Mesenchymal stem cell (in vitro differentiated cells and primary cell): ENCODE results near the gene P4HB.

ENCODE experiments used
- DNase-seq: peaks from one replicate; pipeline ENCODE4 v3.0.0-alpha.2; 2013
- H2AFZ ChIP-seq: one replicate; pipeline ENCODE4 v1.6.1; 2013; ENCODE audit warnings: low read depth, mild to moderate bottlenecking, control low read depth, inconsistent platforms, low read length, moderate library complexity
- H2AK5ac ChIP-seq: 2 replicates; pipeline ENCODE4 v1.6.1; 2013; ENCODE audit warnings: low read length, moderate library complexity, mild to moderate bottlenecking, inconsistent platforms; ENCODE audit not compliant: severe bottlenecking
- H2BK120ac ChIP-seq: one replicate; pipeline ENCODE4 v1.6.1; 2013; ENCODE audit warnings: low read depth, mild to moderate bottlenecking, inconsistent platforms, low read length, moderate library complexity
- H2BK12ac ChIP-seq, 2 experiments: one replicate each; pipeline ENCODE4 v1.6.1; 2013; ENCODE audit warnings: inconsistent platforms in 2 of 2, low read length in 2 of 2, mild to moderate bottlenecking in 2 of 2, moderate library complexity in 2 of 2, control low read depth in 1 of 2
- H2BK15ac ChIP-seq: one replicate; pipeline ENCODE4 v1.6.1; 2013; ENCODE audit warnings: mild to moderate bottlenecking, low read depth, inconsistent platforms; ENCODE audit not compliant: poor library complexity, severe bottlenecking
- H2BK5ac ChIP-seq: 2 replicates; pipeline ENCODE4 v1.6.1; 2013; ENCODE audit warnings: low read depth, mild to moderate bottlenecking, low read length, control low read depth, inconsistent platforms; ENCODE audit not compliant: poor library complexity, severe bottlenecking
- H3K14ac ChIP-seq, 2 experiments: one replicate each; pipeline ENCODE4 v1.6.1; 2013; ENCODE audit warnings: inconsistent platforms in 2 of 2, low read length in 2 of 2, control low read depth in 1 of 2, mild to moderate bottlenecking in 1 of 2, moderate library complexity in 1 of 2
- H3K18ac ChIP-seq, 2 experiments: one replicate each; pipeline ENCODE4 v1.6.1; 2013; ENCODE audit warnings: inconsistent platforms in 2 of 2, low read length in 2 of 2, control low read depth in 1 of 2, low read depth in 1 of 2, mild to moderate bottlenecking in 1 of 2
- H3K23ac ChIP-seq, 2 experiments: one replicate each; pipeline ENCODE4 v1.6.1; 2013; ENCODE audit warnings: inconsistent platforms in 2 of 2, low read length in 2 of 2, mild to moderate bottlenecking in 2 of 2, moderate library complexity in 2 of 2, control low read depth in 1 of 2
- H3K27ac ChIP-seq: 2 replicates; pipeline ENCODE4 v1.5.1; 2013; ENCODE audit warnings: mild to moderate bottlenecking, moderate library complexity, low read length, control low read depth, inconsistent platforms; ENCODE audit not compliant: poor library complexity, severe bottlenecking
- H3K27me3 ChIP-seq, 2 experiments: 2 replicates each; pipeline versions ENCODE4 v1.6.1 to v1.7.0; 2013; ENCODE audit warnings: low read length in 2 of 2, mild to moderate bottlenecking in 2 of 2, moderate library complexity in 2 of 2, control low read depth in 1 of 2, inconsistent platforms in 1 of 2; ENCODE audit not compliant: control insufficient read depth in 1 of 2, insufficient read depth in 1 of 2
- H3K36me3 ChIP-seq, 2 experiments: 2 replicates each; pipeline versions ENCODE4 v1.6.1 to v1.7.0; 2013; ENCODE audit warnings: low read length in 2 of 2, control low read depth in 1 of 2, inconsistent platforms in 1 of 2, low read depth in 1 of 2, mild to moderate bottlenecking in 1 of 2; ENCODE audit not compliant: insufficient read depth in 2 of 2, control insufficient read depth in 1 of 2
- H3K4ac ChIP-seq, 2 experiments: one replicate each; pipeline ENCODE4 v1.6.1; 2013; ENCODE audit warnings: inconsistent platforms in 2 of 2, low read length in 2 of 2, mild to moderate bottlenecking in 2 of 2, moderate library complexity in 2 of 2, control low read depth in 1 of 2, low read depth in 1 of 2
- H3K4me1 ChIP-seq: 2 replicates; pipeline ENCODE4 v1.6.1; 2013; ENCODE audit warnings: low read depth, low read length, control low read depth; ENCODE audit not compliant: control insufficient read depth, insufficient read depth
- H3K4me2 ChIP-seq: 2 replicates; pipeline ENCODE4 v1.6.1; 2013; ENCODE audit warnings: low read length, mild to moderate bottlenecking, inconsistent platforms; ENCODE audit not compliant: poor library complexity, severe bottlenecking
- H3K4me3 ChIP-seq, 2 experiments: 2 replicates each; pipeline versions ENCODE4 v1.5.1 to v1.7.0; 2013; ENCODE audit warnings: low read length in 2 of 2, mild to moderate bottlenecking in 2 of 2, control low read depth in 1 of 2, low read depth in 1 of 2; ENCODE audit not compliant: insufficient read depth in 1 of 2
- H3K79me1 ChIP-seq: replicated peaks from 2 replicates; pipeline ENCODE4 v1.6.1; 2013; ENCODE audit warnings: mild to moderate bottlenecking, control low read depth, low read length, inconsistent platforms; ENCODE audit not compliant: poor library complexity, severe bottlenecking
- H3K9ac ChIP-seq: 2 replicates; pipeline ENCODE4 v1.7.0; 2013; ENCODE audit warnings: mild to moderate bottlenecking, low read length, moderate library complexity
- H3K9me3 ChIP-seq: 2 replicates; pipeline ENCODE4 v1.7.0; 2013; ENCODE audit warnings: mild to moderate bottlenecking, low read length; ENCODE audit not compliant: control insufficient read depth
- H4K8ac ChIP-seq: one replicate; pipeline ENCODE4 v1.6.1; 2013; ENCODE audit warnings: inconsistent platforms, mild to moderate bottlenecking, low read length, moderate library complexity
- H4K91ac ChIP-seq: one replicate; pipeline ENCODE4 v1.6.1; 2013; ENCODE audit warnings: mild to moderate bottlenecking, low read length, inconsistent platforms
- whole genome bisulfite sequencing: methylation state at CpG from one replicate; pipeline ENCODE4 v1.1.7; 2013; ENCODE audit warnings: mixed read lengths; 5-methylcytosine and 5-hydroxymethylcytosine counted together

The P4HB gene

DNA sequence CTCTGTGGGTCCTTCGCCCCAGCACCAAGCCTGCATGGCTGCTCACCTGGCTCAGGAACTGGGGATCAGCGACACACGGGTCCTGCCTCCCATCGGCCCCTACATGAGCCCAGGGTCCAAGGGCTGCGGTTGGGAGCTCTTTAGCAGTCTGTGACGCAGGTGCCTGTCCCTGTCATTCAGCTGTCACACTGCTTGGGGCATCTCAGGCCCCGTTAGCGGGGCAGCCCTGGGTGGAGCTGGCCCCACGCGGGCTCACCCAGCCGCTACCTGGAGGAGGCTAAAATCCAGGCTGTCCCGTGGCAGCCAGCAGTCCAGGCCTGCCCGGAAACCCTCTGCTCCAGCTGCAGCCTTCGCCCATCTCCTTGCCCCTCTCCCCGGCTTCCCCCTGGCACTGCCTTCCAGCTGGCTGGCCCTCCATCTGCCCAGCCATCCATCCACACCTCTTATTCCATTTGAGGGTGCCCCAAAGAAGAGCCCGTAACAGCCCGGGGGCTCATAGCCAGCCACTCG is 53.1 kb downstream of the P4HB start:
- no peak overlapping the region for H3K9ac ChIP-seq
- no peak overlapping the region for H4K91ac ChIP-seq
- no peak overlapping the region for H2AFZ ChIP-seq
- no peak overlapping the region for H2AK5ac ChIP-seq
- no peak overlapping the region for H4K8ac ChIP-seq
- H3K4me1 ChIP-seq = peaks cover 16% of the 10 kb centered on the region
- no peak overlapping the region for H3K4me3 ChIP-seq
- no peak overlapping the region for H2BK5ac ChIP-seq
- H3K14ac ChIP-seq = no peak overlapping the region
- H2BK12ac ChIP-seq = no peak overlapping the region
- peaks cover 61 to 83% of the 10 kb centered on the region in 2 experiments for H3K27me3 ChIP-seq
- no peak for DNase-seq
- H3K23ac ChIP-seq = no peak overlapping the region
- WGBS = 79% methylated on average over 18 of the region's 18 CpGs
- H3K4ac ChIP-seq = no peak overlapping the region
- no peaks in the 10 kb centered on the region for H3K79me1 ChIP-seq
- H3K9me3 ChIP-seq = no peaks in the 10 kb centered on the region
- H3K27ac ChIP-seq = no peak overlapping the region
- H3K18ac ChIP-seq = no peak overlapping the region
- no peak overlapping the region for H2BK120ac ChIP-seq
- H2BK15ac ChIP-seq = no peak overlapping the region
- H3K36me3 ChIP-seq = no peaks in the 10 kb centered on the region
- H3K4me2 ChIP-seq = no peak overlapping the region

DNA sequence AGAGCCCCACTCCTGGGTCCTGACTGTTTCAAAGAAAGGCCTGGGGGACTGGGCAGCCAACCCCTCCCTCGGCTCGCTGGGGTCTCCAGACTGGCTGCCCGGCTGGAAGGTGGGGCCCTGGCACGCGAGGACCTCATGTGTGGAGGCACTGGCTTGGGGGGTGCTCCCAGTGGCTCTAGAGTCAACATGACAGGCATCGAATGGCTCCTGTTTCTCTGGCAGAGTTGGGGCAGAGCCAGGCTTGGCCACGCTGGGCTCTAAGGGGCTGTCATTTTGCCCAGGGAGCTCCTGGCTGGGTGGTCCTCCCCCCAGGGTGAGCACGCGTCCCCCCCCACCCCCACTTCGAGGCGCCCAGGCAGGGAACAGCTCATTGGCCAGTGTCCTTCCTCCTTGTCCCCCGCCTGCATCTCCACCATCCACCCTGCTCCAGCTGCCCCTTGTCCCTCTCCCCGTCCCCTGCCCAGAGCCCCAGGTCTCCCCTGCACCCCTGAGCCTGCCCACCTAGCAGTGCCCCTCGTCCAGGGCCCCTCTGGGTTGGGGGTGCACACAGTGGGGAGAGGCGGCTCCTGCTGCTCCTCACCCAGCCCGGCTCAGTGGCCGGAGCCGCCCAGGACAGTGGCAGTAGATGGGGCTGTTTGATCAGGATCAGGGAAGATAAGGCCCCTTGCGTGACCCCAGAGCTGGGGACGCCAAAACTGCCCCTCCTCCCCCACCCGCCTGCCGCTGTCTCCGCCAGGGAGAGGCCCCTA is 53.7 kb downstream of the P4HB start:
- 49% methylated on average over 20 of the region's 23 CpGs for WGBS
- H2BK5ac ChIP-seq = no peak overlapping the region
- no peak overlapping the region for H3K9ac ChIP-seq
- DNase-seq = no peak
- H2BK15ac ChIP-seq = no peak overlapping the region
- no peak overlapping the region for H3K4me3 ChIP-seq
- no peaks in the 10 kb centered on the region for H3K79me1 ChIP-seq
- peaks cover 16% of the 10 kb centered on the region for H3K4me1 ChIP-seq
- no peak overlapping the region for H3K4ac ChIP-seq
- no peak overlapping the region for H3K18ac ChIP-seq
- H4K91ac ChIP-seq = no peak overlapping the region
- H3K27me3 ChIP-seq = peaks cover 67 to 85% of the 10 kb centered on the region in 2 experiments
- no peak overlapping the region for H2BK12ac ChIP-seq
- no peak overlapping the region for H4K8ac ChIP-seq
- no peak overlapping the region for H3K4me2 ChIP-seq
- no peak overlapping the region for H3K14ac ChIP-seq
- no peaks in the 10 kb centered on the region for H3K9me3 ChIP-seq
- H3K23ac ChIP-seq = no peak overlapping the region
- H2BK120ac ChIP-seq = no peak overlapping the region
- no peak overlapping the region for H2AFZ ChIP-seq
- no peak overlapping the region for H2AK5ac ChIP-seq
- H3K27ac ChIP-seq = no peak overlapping the region
- no peaks in the 10 kb centered on the region for H3K36me3 ChIP-seq

DNA sequence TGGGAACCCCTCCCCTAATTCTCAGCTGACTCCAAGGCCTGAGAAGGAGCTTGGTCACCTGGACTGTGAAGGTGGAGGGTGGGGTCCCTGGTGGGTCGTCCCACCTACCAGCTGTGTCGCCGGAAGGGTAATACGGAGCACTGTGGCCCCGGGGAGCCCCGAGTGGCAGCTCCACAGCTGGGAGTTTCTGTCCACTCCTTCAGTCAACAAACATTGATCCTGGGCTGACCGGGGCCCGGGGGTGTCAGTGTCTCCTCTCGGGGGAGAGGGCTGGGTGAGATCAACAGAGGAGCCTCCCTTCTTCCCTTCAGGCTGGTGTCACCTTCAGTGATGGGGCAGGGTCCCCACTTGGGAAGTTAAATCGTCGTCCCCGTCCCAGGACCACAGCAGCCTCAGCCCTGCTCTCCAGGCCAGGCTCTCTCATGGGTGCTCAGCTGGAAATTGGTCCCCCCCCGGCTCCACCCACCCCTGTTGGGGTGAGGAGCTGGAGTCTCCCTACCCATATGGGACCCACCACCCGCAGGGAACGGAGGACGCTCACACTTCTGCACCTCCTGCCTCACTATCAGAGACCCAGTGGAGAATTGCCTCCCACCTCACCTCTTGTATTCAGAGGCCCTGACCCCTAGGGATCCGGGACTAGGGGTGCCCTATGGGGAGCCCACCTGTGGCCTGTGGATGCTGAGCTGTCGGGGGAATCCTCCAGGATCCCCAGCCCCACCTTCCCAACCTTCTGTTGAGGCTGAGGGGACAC is 54.5 kb downstream of the P4HB start:
- no peak overlapping the region for H4K91ac ChIP-seq

More for the DNA sequence above, 54.5 kb downstream of the P4HB start:
- Histone ChIP-seq H2AFZ (no peak overlapping the region), H3K36me3 (no peaks in the 10 kb centered on the region), H3K9me3 (no peaks in the 10 kb centered on the region), H3K14ac (no peak overlapping the region), H2BK120ac (no peak overlapping the region), H3K4ac (no peak overlapping the region), H3K4me2 (no peak overlapping the region), H3K18ac (no peak overlapping the region), H3K9ac (no peak overlapping the region), H3K4me1 (peaks cover 16% of the 10 kb centered on the region), H2BK5ac (no peak overlapping the region), H3K27ac (no peak overlapping the region), H3K4me3 (no peak overlapping the region), H2BK15ac (no peak overlapping the region), H2BK12ac (no peak overlapping the region), H4K8ac (no peak overlapping the region), H3K79me1 (no peaks in the 10 kb centered on the region), H3K23ac (no peak overlapping the region), H2AK5ac (no peak overlapping the region), H3K27me3 (peaks cover 73 to 86% of the 10 kb centered on the region in 2 experiments)
- no peak for DNase-seq
- WGBS = 79% methylated on average over 18 of the region's 18 CpGs
